Neural cell (in vitro differentiated cells): ENCODE data around the gene TBCEL. TPM values are rescaled to one million over a fixed set of nuclear protein-coding genes. Genes with fewer than 3 reads are reported as not detected.

ENCODE experiments used
- H2AFZ ChIP-seq: fragments of 200-600, 300-800 bp; sonication (generic), shearing (Covaris generic); 2 replicates; pipeline ENCODE4 v1.6.0; 2014; ENCODE audit warnings: low read depth, mild to moderate bottlenecking, antibody characterized with exemption, low read length, moderate library complexity
- H3F3A ChIP-seq: fragments of 200-600 bp; shearing (Covaris generic); 2 replicates; pipeline ENCODE4 v1.6.1; 2016; ENCODE audit warnings: mild to moderate bottlenecking, moderate library complexity, mixed read lengths, antibody characterized with exemption, low read length; ENCODE audit not compliant: insufficient read depth, poor library complexity, severe bottlenecking
- H3K27ac ChIP-seq: fragments of 200-600, 300-800 bp; sonication (generic), shearing (Covaris generic); 2 replicates; pipeline ENCODE4 v1.5.1; 2014; ENCODE audit warnings: mild to moderate bottlenecking, low read length, moderate library complexity
- H3K27me3 ChIP-seq: fragments of 300-800, 200-600 bp; sonication (generic), shearing (Covaris generic); 2 replicates; pipeline ENCODE4 v1.6.0; 2014; ENCODE audit warnings: mild to moderate bottlenecking, low read depth, low read length, moderate library complexity; ENCODE audit not compliant: insufficient read depth
- H3K36me3 ChIP-seq: fragments of 300-800, 200-600 bp; sonication (generic), shearing (Covaris generic); 2 replicates; pipeline ENCODE4 v1.5.1; 2014; ENCODE audit warnings: mild to moderate bottlenecking, antibody characterized with exemption, low read length, moderate library complexity; ENCODE audit not compliant: insufficient read depth
- H3K4me2 ChIP-seq: fragments of 300-800, 200-600 bp; sonication (generic), shearing (Covaris generic); 2 replicates; pipeline ENCODE4 v1.6.0; 2014; ENCODE audit warnings: mild to moderate bottlenecking, low read length
- H3K4me3 ChIP-seq: fragments of 300-800, 200-600 bp; sonication (generic), shearing (Covaris generic); 2 replicates; pipeline ENCODE4 v1.5.1; 2014; ENCODE audit warnings: mild to moderate bottlenecking, low read length, moderate library complexity
- H3K79me2 ChIP-seq: fragments of 200-600 bp; shearing (Covaris generic); replicated peaks from 2 replicates; pipeline ENCODE4 v1.6.0; 2014; ENCODE audit warnings: mild to moderate bottlenecking, low read length, moderate library complexity; ENCODE audit not compliant: insufficient read depth
- H3K9ac ChIP-seq: fragments of 300-800, 200-600 bp; sonication (generic), shearing (Covaris generic); 2 replicates; pipeline ENCODE4 v1.6.1; 2016; ENCODE audit warnings: mild to moderate bottlenecking, low read length, mixed read lengths
- H3K9me2 ChIP-seq: fragments of 200-600 bp; shearing (Covaris generic); 2 replicates; pipeline ENCODE4 v1.6.1; 2016; ENCODE audit warnings: mild to moderate bottlenecking, low read length, mixed read lengths; ENCODE audit not compliant: insufficient read depth
- H3K9me3 ChIP-seq: fragments of 200-600, 300-800 bp; sonication (generic), shearing (Covaris generic); 2 replicates; pipeline ENCODE4 v1.6.1; 2016; ENCODE audit warnings: mild to moderate bottlenecking, mixed run types, low read length, moderate library complexity, mixed read lengths
- H4K20me1 ChIP-seq: fragments of 200-600 bp; shearing (Covaris generic); 2 replicates; pipeline ENCODE4 v1.6.1; 2016; ENCODE audit warnings: mild to moderate bottlenecking, mixed run types; ENCODE audit not compliant: insufficient read depth
- CTCF ChIP-seq: fragments of 450-650 bp; IDR thresholded peaks from 2 replicates; pipeline ENCODE4 v1.5.1; 2014; ENCODE audit warnings: antibody characterized with exemption, mild to moderate bottlenecking, moderate library complexity; ENCODE audit not compliant: poor library complexity, severe bottlenecking
- EP300 ChIP-seq: fragments of 450-650 bp; conservative IDR thresholded peaks from 2 replicates; pipeline ENCODE4 v1.6.1; 2014; ENCODE audit warnings: antibody characterized with exemption, mild to moderate bottlenecking, moderate library complexity; ENCODE audit not compliant: poor library complexity, severe bottlenecking
- EZH2 ChIP-seq: fragments of 200-600, 300-800 bp; shearing (Covaris generic), sonication (generic); IDR thresholded peaks from 2 replicates; pipeline ENCODE4 v1.6.1; 2014; ENCODE audit warnings: antibody characterized with exemption, low read length, borderline replicate concordance, mild to moderate bottlenecking; ENCODE audit not compliant: insufficient read depth, poor library complexity, severe bottlenecking
- MXI1 ChIP-seq: fragments of 450-650 bp; conservative IDR thresholded peaks from 2 replicates; pipeline ENCODE4 v1.6.1; 2014; ENCODE audit warnings: antibody characterized with exemption, mild to moderate bottlenecking; ENCODE audit not compliant: poor library complexity, severe bottlenecking
- POLR2AphosphoS5 ChIP-seq: IDR thresholded peaks from 2 replicates; pipeline ENCODE4 v1.6.1; 2012
- RAD21 ChIP-seq: fragments of 450-650 bp; conservative IDR thresholded peaks from 2 replicates; pipeline ENCODE4 v1.6.1; 2014; ENCODE audit warnings: antibody characterized with exemption, mild to moderate bottlenecking, moderate library complexity
- SMC3 ChIP-seq: fragments of 450-650 bp; conservative IDR thresholded peaks from 2 replicates; pipeline ENCODE4 v1.6.1; 2014; ENCODE audit warnings: antibody characterized with exemption, mild to moderate bottlenecking, moderate library complexity; ENCODE audit not compliant: poor library complexity
- TAF1 ChIP-seq: IDR thresholded peaks from 2 replicates; pipeline ENCODE4 v1.6.1; 2012; ENCODE audit warnings: low read depth
- polyA plus RNA-seq: library from polyadenylated mRNA; depleted of rRNA; stranded (reverse); fragments of >200 nt; gene quantifications from 2 replicates; pipeline ENCODE4 v1.2.3, GENCODE V29; 2014
- TF ChIP-seq, protein P1 (sequence below): IDR thresholded peaks from 2 replicates; pipeline ENCODE4 v1.6.1; 2012; ENCODE audit warnings: borderline replicate concordance

Gene TBCEL
- polyA plus RNA-seq, 1 donor from 2014 or later, result 13.5 TPM

GRCh38 chr11:121109916-121110586 lies 86.1 kb downstream of the TBCEL start:
- Histone ChIP-seq H3K4me3 (no peak overlapping the region), H3K9ac (no peak overlapping the region), H4K20me1 (no peaks in the 10 kb centered on the region), H3K4me2 (no peak overlapping the region), H3K9me3 (no peaks in the 10 kb centered on the region), H3K27me3 (no peaks in the 10 kb centered on the region), H3K27ac (no peak overlapping the region), H3K79me2 (no peaks in the 10 kb centered on the region), H2AFZ (no peak overlapping the region), H3K9me2 (no peaks in the 10 kb centered on the region), H3F3A (no peaks in the 10 kb centered on the region), H3K36me3 (no peaks in the 10 kb centered on the region)
- TF ChIP-seq POLR2AphosphoS5 (no peak), TAF1 (no peak), MXI1 (no peak)

DNA sequence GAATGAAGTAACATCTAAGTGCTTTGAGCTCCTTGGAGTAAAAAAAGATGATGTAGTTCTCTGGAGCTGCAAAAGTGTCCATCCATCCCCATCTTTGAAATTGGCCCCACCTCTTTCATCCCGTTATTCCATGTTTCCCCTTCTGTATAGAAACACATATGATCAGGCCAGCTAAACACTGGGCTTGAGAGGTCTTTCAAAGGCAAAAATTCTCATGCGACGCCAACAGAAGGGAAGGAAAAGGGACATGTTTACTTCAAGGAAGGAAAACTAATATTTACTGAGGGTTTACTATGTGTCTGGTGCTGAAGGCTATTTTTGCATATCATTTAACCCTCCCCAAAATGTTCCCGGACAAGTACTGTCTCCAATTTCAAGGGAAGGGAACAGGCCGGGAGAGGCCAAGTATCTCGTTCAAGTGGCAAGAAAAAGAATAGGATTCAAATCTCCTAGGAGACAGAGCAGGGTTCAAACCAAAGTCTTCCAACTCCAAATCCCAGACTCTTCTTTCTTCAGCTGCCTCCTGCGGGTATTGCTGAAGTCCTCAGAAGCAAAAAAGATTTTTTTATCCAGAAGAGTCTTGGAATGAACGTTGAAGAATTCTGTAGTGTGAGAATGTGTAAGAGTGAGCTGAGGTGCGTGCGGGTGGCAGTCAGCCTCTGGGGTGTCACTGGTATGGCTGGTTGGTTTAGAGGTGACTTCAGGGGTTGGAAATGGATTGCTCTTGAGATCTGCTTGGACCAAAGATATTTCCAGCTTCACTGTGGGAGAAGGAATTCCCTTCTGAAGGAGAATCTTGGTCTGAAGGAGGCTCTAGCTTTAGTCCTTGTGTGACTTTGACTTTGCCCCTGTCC lies 87.2 kb downstream of the TBCEL start:
- Histone ChIP-seq H3K9me3 (no peaks in the 10 kb centered on the region), H3F3A (no peaks in the 10 kb centered on the region), H3K4me3 (no peak overlapping the region), H3K27me3 (no peaks in the 10 kb centered on the region), H3K9me2 (no peaks in the 10 kb centered on the region), H3K27ac (no peak overlapping the region), H3K4me2 (no peak overlapping the region), H3K9ac (no peak overlapping the region), H2AFZ (no peak overlapping the region), H3K36me3 (no peaks in the 10 kb centered on the region), H3K79me2 (no peaks in the 10 kb centered on the region), H4K20me1 (no peaks in the 10 kb centered on the region)
- no peak for TF ChIP-seq POLR2AphosphoS5

GRCh38 chr11:121112498-121113455 lies 88.9 kb downstream of the TBCEL start:
- H3K4me3 ChIP-seq, result peak overlapping the region; percentile 17
- H3K79me2 ChIP-seq, result no peaks in the 10 kb centered on the region
- H3K9ac ChIP-seq, result peak overlapping the region; percentile 29
- peak overlapping the region; percentile 62 for H3K27ac ChIP-seq
- H3K9me3 ChIP-seq, result no peaks in the 10 kb centered on the region
- H3K36me3 ChIP-seq, result no peaks in the 10 kb centered on the region
- H2AFZ ChIP-seq, result no peak overlapping the region
- peak overlapping the region; percentile 1 for H3K4me2 ChIP-seq
- H3F3A ChIP-seq, result no peaks in the 10 kb centered on the region
- no peaks in the 10 kb centered on the region for H3K27me3 ChIP-seq
- TF ChIP-seq MXI1 (no peak), RAD21 (peak; percentile 81), EZH2 (no peak), SMC3 (peak; percentile 76), TAF1 (no peak), EP300 (no peak), CTCF (peak; percentile 82), POLR2AphosphoS5 (no peak)
- TF ChIP-seq, protein P1, sequence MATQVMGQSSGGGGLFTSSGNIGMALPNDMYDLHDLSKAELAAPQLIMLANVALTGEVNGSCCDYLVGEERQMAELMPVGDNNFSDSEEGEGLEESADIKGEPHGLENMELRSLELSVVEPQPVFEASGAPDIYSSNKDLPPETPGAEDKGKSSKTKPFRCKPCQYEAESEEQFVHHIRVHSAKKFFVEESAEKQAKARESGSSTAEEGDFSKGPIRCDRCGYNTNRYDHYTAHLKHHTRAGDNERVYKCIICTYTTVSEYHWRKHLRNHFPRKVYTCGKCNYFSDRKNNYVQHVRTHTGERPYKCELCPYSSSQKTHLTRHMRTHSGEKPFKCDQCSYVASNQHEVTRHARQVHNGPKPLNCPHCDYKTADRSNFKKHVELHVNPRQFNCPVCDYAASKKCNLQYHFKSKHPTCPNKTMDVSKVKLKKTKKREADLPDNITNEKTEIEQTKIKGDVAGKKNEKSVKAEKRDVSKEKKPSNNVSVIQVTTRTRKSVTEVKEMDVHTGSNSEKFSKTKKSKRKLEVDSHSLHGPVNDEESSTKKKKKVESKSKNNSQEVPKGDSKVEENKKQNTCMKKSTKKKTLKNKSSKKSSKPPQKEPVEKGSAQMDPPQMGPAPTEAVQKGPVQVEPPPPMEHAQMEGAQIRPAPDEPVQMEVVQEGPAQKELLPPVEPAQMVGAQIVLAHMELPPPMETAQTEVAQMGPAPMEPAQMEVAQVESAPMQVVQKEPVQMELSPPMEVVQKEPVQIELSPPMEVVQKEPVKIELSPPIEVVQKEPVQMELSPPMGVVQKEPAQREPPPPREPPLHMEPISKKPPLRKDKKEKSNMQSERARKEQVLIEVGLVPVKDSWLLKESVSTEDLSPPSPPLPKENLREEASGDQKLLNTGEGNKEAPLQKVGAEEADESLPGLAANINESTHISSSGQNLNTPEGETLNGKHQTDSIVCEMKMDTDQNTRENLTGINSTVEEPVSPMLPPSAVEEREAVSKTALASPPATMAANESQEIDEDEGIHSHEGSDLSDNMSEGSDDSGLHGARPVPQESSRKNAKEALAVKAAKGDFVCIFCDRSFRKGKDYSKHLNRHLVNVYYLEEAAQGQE, result no peak
- no peaks in the 10 kb centered on the region for H4K20me1 ChIP-seq
- no peaks in the 10 kb centered on the region for H3K9me2 ChIP-seq
